ENCODE data around the gene NAV2.

The NAV2 gene

GRCh38 chr11:19689281-19690000, 23.2 kb upstream of the NAV2 start:
- no peak for DNase-seq

GRCh38 chr11:19690885-19691284, 21.8 kb upstream of the NAV2 start:
- DNase-seq = no peak

GRCh38 chr11:19691815-19692500, 20.7 kb upstream of the NAV2 start:
- DNase-seq = no peak

GRCh38 chr11:19693146-19693545, 19.5 kb upstream of the NAV2 start:
- DNase-seq = no peak

GRCh38 chr11:19694796-19695345, 17.8 kb upstream of the NAV2 start:
- DNase-seq = no peak

- DNase-seq = no peak
Measured at GRCh38 chr11:19696073-19696472, 16.6 kb upstream of the NAV2 start.

GRCh38 chr11:19696904-19697303, 15.7 kb upstream of the NAV2 start:
- no peak for DNase-seq

- DNase-seq = no peak
Measured at GRCh38 chr11:19697721-19698121, 14.9 kb upstream of the NAV2 start.

- DNase-seq = no peak
Measured at GRCh38 chr11:19698493-19699292, 13.9 kb upstream of the NAV2 start.

GRCh38 chr11:19701421-19701820, 11.2 kb upstream of the NAV2 start:
- DNase-seq = no peak

GRCh38 chr11:19702620-19703019, 10.0 kb upstream of the NAV2 start:
- DNase-seq = no peak

GRCh38 chr11:19703211-19703610, 9.4 kb upstream of the NAV2 start:
- DNase-seq = no peak

GRCh38 chr11:19704213-19704612, 8.4 kb upstream of the NAV2 start:
- no peak for DNase-seq

- no peak for DNase-seq
Measured at GRCh38 chr11:19705936-19706335, 6.7 kb upstream of the NAV2 start.

GRCh38 chr11:19711911-19712280, 741 bp upstream of the NAV2 start:
- peak; percentile 15 for DNase-seq

- DNase-seq = no peak
Measured at GRCh38 chr11:19713196-19714021, 772 bp downstream of the NAV2 start.

GRCh38 chr11:19714022-19714386, 1.4 kb downstream of the NAV2 start:
- no peak for DNase-seq

- no peak for DNase-seq
Measured at GRCh38 chr11:19714387-19715363, 2.0 kb downstream of the NAV2 start.

- no peak for DNase-seq
Measured at GRCh38 chr11:19715373-19715772, 2.7 kb downstream of the NAV2 start.

- DNase-seq = no peak
Measured at GRCh38 chr11:19718051-19718450, 5.4 kb downstream of the NAV2 start.

GRCh38 chr11:19718951-19719350, 6.3 kb downstream of the NAV2 start:
- DNase-seq = no peak

GRCh38 chr11:19719960-19720359, 7.3 kb downstream of the NAV2 start:
- DNase-seq = no peak
